ENCODE measurements around the gene FAM118A. TPM values are rescaled to one million over a fixed set of nuclear protein-coding genes. Genes with fewer than 3 reads are reported as not detected.

The FAM118A gene
- total RNA-seq, 2 experiments from 2014 or later: 159 to 161 TPM

- Mint-ChIP-seq H3K27me3 (no peaks in the 10 kb centered on the region), H3K27ac (peak overlapping the region; percentile 95), H3K4me1 (ENCODE audit: low read depth) (peaks cover 82% of the 10 kb centered on the region), H3K36me3 (ENCODE audit: low read depth) (peaks cover 65% of the 10 kb centered on the region), H3K4me3 (peak overlapping the region; percentile 58), H3K9me3 (no peaks in the 10 kb centered on the region)
- H3K9me3 ChIP-seq (ENCODE audit: control insufficient read depth in 1 of 2, insufficient read depth in 1 of 2, low read length in 2 of 2): no peaks in the 10 kb centered on the region
- H3K4me1 ChIP-seq (ENCODE audit: insufficient read depth, low read length): peaks cover 78% of the 10 kb centered on the region
- peak in 2 of 14 experiments; percentile 14 to 30 for DNase-seq
- peaks cover 45% of the 10 kb centered on the region for H3K36me3 ChIP-seq (ENCODE audit: insufficient read depth, low read length)
- H3K4me3 ChIP-seq (ENCODE audit: low read length): no peak overlapping the region
- H3K27ac ChIP-seq (ENCODE audit: low read depth in 1 of 2, low read length in 2 of 2): no peak overlapping the region
- POLR2A ChIA-PET: interaction anchor here (0.8 kb wide), 1 partner anchor 11 kb away, joined by 3 read pairs; no protein-coding TSS in a partner anchor
- intact Hi-C loops (cut with DNase I, micrococcal nuclease): no loop called here
- CTCF ChIA-PET: no interaction called here
- no peaks in the 10 kb centered on the region for H3K27me3 ChIP-seq (ENCODE audit: control insufficient read depth in 1 of 2, insufficient read depth in 2 of 2, low read length in 2 of 2)
- no peak for ATAC-seq (ENCODE audit: poor library complexity)
- no peak for TF ChIP-seq CTCF (IDR thresholded peaks at IDR 0.05)
Observed at GRCh38 chr22:45321827-45322226, 12.1 kb downstream of the FAM118A start.

DNA sequence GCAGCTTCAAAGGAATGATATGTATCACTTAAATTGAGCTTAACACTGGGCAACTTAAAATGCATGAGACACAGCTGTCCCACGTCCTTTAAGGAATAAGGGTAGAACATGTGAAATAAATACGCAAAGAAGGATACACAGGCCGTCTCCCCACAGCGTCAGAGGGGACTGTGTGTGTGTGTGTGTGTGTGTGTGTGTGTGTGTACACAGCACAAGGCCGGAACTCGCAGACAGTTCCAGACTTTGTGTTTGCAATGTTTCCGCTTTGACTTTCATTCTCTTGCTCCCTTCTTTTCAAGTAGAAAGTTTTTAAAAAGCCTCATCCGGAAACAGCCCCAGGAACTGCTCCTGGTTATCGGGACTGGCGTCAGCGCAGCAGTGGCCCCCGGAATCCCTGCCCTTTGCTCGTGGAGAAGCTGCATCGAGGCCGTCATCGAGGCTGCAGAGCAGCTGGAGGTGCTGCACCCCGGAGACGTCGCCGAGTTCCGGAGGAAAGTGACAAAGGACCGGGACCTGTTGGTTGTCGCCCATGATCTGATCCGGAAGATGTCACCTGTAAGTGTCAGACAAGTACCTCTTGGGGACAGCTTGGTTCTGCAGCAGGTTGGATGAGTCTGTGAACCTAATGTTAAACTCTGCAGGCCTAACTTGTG lies 13.3 kb downstream of the FAM118A start:
- H3K36me3 Mint-ChIP-seq (ENCODE audit: low read depth): peaks cover 71% of the 10 kb centered on the region
- H3K4me1 Mint-ChIP-seq (ENCODE audit: low read depth): peaks cover 75% of the 10 kb centered on the region
- DNase-seq: peak in 3 of 14 experiments; percentile 22 to 50 (median 42)

DNA sequence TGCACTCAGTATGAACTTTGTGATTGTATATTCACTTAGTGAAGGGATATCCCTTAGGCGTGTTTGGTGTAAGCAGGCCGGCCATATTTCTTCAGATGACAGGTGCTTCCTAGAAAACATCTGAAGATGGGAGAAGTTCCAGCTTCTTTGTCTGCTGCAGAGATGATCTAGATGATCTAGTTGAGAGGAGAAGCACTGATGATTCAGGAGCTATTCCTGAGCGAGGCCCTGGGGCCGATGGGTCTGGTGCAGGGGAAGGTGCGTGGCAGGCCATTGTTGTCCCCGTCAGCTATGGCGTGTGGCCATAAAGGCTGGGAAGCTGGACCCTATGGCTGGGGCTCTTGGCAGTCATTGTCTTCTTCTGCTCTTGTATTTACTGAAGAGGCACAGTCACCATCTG lies 14.0 kb downstream of the FAM118A start:
- H3K36me3 Mint-ChIP-seq (ENCODE audit: low read depth): peaks cover 69% of the 10 kb centered on the region
- peak overlapping the region; percentile 95 for H3K27ac Mint-ChIP-seq
- Histone ChIP-seq H3K36me3 (ENCODE audit: insufficient read depth, low read length) (peaks cover 61% of the 10 kb centered on the region), H3K27ac (ENCODE audit: low read depth in 1 of 2, low read length in 2 of 2) (no peak overlapping the region), H3K27me3 (ENCODE audit: control insufficient read depth in 1 of 2, insufficient read depth in 2 of 2, low read length in 2 of 2) (no peaks in the 10 kb centered on the region), H3K4me3 (ENCODE audit: low read length) (no peak overlapping the region), H3K9me3 (ENCODE audit: control insufficient read depth in 1 of 2, insufficient read depth in 1 of 2, low read length in 2 of 2) (no peaks in the 10 kb centered on the region), H3K4me1 (ENCODE audit: insufficient read depth, low read length) (peaks cover 64% of the 10 kb centered on the region)
- CTCF ChIA-PET: interaction anchor here (1.2 kb wide), 1 partner anchor 11 kb away, joined by 3 read pairs; no protein-coding TSS in a partner anchor
- H3K9me3 Mint-ChIP-seq: no peaks in the 10 kb centered on the region
- TF ChIP-seq CTCF (IDR thresholded peaks at IDR 0.05): no peak
- no peak for ATAC-seq (ENCODE audit: poor library complexity)
- intact Hi-C loops (cut with DNase I, micrococcal nuclease): no loop called here
- POLR2A ChIA-PET: interaction anchor here (0.9 to 1.6 kb wide), 4 partner anchors 10 to 34 kb away, joined by 3 to 5 read pairs (median 4); no protein-coding TSS in a partner anchor
- peak overlapping the region; percentile 79 for H3K4me3 Mint-ChIP-seq
- H3K4me1 Mint-ChIP-seq (ENCODE audit: low read depth): peaks cover 68% of the 10 kb centered on the region
- H3K27me3 Mint-ChIP-seq: no peaks in the 10 kb centered on the region
- no peak for DNase-seq

More for the DNA sequence above, 13.3 kb downstream of the FAM118A start:
- no peak for TF ChIP-seq CTCF (IDR thresholded peaks at IDR 0.05)
- H3K36me3 ChIP-seq (ENCODE audit: insufficient read depth, low read length): peaks cover 55% of the 10 kb centered on the region
- H3K9me3 ChIP-seq (ENCODE audit: control insufficient read depth in 1 of 2, insufficient read depth in 1 of 2, low read length in 2 of 2): no peaks in the 10 kb centered on the region
- no peaks in the 10 kb centered on the region for H3K27me3 ChIP-seq (ENCODE audit: control insufficient read depth in 1 of 2, insufficient read depth in 2 of 2, low read length in 2 of 2)
- H3K4me3 Mint-ChIP-seq: peak overlapping the region; percentile 79
- H3K27ac ChIP-seq (ENCODE audit: low read depth in 1 of 2, low read length in 2 of 2): no peak overlapping the region
- no peak for ATAC-seq (ENCODE audit: poor library complexity)
- CTCF ChIA-PET: interaction anchor here (1.2 kb wide), 1 partner anchor 12 kb away, joined by 3 read pairs; no protein-coding TSS in a partner anchor
- H3K4me3 ChIP-seq (ENCODE audit: low read length): no peak overlapping the region
- H3K27ac Mint-ChIP-seq: peak overlapping the region; percentile 95
- no peaks in the 10 kb centered on the region for H3K9me3 Mint-ChIP-seq
- H3K4me1 ChIP-seq (ENCODE audit: insufficient read depth, low read length): peaks cover 66% of the 10 kb centered on the region
- no peaks in the 10 kb centered on the region for H3K27me3 Mint-ChIP-seq
- intact Hi-C loops (cut with DNase I, micrococcal nuclease): no loop called here
- POLR2A ChIA-PET: interaction anchor here (0.9 to 1.6 kb wide), 3 partner anchors 13 to 35 kb away, joined by 3 to 5 read pairs (median 4); no protein-coding TSS in a partner anchor

Data from CD4-positive, alpha-beta T cell (primary cell).